Right atrium auricular region (tissue), 2 donors: ENCODE results near the gene MED16. TPM values are rescaled to one million over a fixed set of nuclear protein-coding genes. Genes with fewer than 3 reads are reported as not detected.

ENCODE experiments used
- DNase-seq: peaks from one replicate; pipeline ENCODE4 v3.0.0-alpha.2; 2019; ENCODE audit warnings: low spot score
- H3K27ac ChIP-seq, 2 donors: fragments of 200-600 bp; sonication (generic); 1 replicate in 1 of 2; 2 replicates in 1 of 2; pipeline ENCODE4 v1.5.1; 2016 to 2019
- H3K27me3 ChIP-seq, 2 donors: fragments of 200-600 bp; sonication (generic); one replicate each; pipeline versions ENCODE4 v1.5.1 to v1.6.0; 2017 to 2019
- H3K36me3 ChIP-seq: fragments of 200-600 bp; sonication (generic); one replicate; pipeline ENCODE4 v1.5.1; 2016
- H3K4me1 ChIP-seq, 2 donors: fragments of 200-600 bp; sonication (generic); one replicate each; pipeline versions ENCODE4 v1.5.1 to v1.6.0; 2017 to 2019
- H3K4me3 ChIP-seq, 2 donors: fragments of 200-600 bp; sonication (generic); 1 replicate in 1 of 2; 2 replicates in 1 of 2; pipeline ENCODE4 v1.5.1; 2017 to 2019; ENCODE audit warnings: mild to moderate bottlenecking in 1 of 2, moderate library complexity in 1 of 2
- H3K9me3 ChIP-seq, 2 donors: fragments of 200-600 bp; sonication (generic); one replicate each; pipeline ENCODE4 v1.5.1; 2019
- CTCF ChIP-seq, 2 donors: fragments of 200-600 bp; sonication (generic); IDR thresholded peaks; one replicate each; pipeline ENCODE4 v1.5.1; 2019; ENCODE audit warnings: antibody characterized with exemption in 2 of 2
- total RNA-seq, 2 donors: library from RNA; depleted of rRNA; stranded (reverse); fragments of >200 nt; gene quantifications; one replicate each; pipeline ENCODE4 v1.1.0, GENCODE V29; 2016

Gene MED16
- total RNA-seq, 2 donors from 2014 or later: 17.7 to 26.5 TPM

GRCh38 chr19:867301-867793, 25.6 kb downstream of the MED16 start:
- Histone ChIP-seq H3K4me3 (no peak overlapping the region), H3K36me3 (peaks cover 20% of the 10 kb centered on the region), H3K9me3 (no peaks in the 10 kb centered on the region), H3K4me1 (peaks cover 0 to 24% of the 10 kb centered on the region in 2 donors), H3K27me3 (no peaks in the 10 kb centered on the region), H3K27ac (no peak overlapping the region)
- TF ChIP-seq CTCF (IDR thresholded peaks at IDR 0.05): no peak
- DNase-seq: no peak

- no peak overlapping the region for H3K4me3 ChIP-seq
- H3K27ac ChIP-seq: no peak overlapping the region
- no peaks in the 10 kb centered on the region for H3K9me3 ChIP-seq
- no peak for TF ChIP-seq CTCF (IDR thresholded peaks at IDR 0.05)
- H3K36me3 ChIP-seq: peaks cover 20% of the 10 kb centered on the region
- no peaks in the 10 kb centered on the region for H3K27me3 ChIP-seq
- peaks cover 0 to 27% of the 10 kb centered on the region in 2 donors for H3K4me1 ChIP-seq
- no peak for DNase-seq
Observed at GRCh38 chr19:866769-867300, 26.2 kb downstream of the MED16 start.

- Histone ChIP-seq H3K27me3 (peaks cover 0 to 6% of the 10 kb centered on the region in 2 donors), H3K4me1 (peaks cover 0 to 34% of the 10 kb centered on the region in 2 donors), H3K4me3 (no peak overlapping the region), H3K9me3 (no peaks in the 10 kb centered on the region), H3K27ac (no peak overlapping the region), H3K36me3 (peaks cover 9% of the 10 kb centered on the region)
- no peak for DNase-seq
- TF ChIP-seq CTCF (IDR thresholded peaks at IDR 0.05): no peak
Observed at GRCh38 chr19:863315-863620, 29.7 kb downstream of the MED16 start.

- no peak for DNase-seq
- H3K9me3 ChIP-seq: no peaks in the 10 kb centered on the region
- H3K4me3 ChIP-seq: peak overlapping the region in 1 of 2 donors; percentile 15
- H3K27ac ChIP-seq: no peak overlapping the region
- H3K4me1 ChIP-seq: peaks cover 0 to 34% of the 10 kb centered on the region in 2 donors
- H3K36me3 ChIP-seq: peaks cover 4% of the 10 kb centered on the region
- H3K27me3 ChIP-seq: peaks cover 0 to 6% of the 10 kb centered on the region in 2 donors
- TF ChIP-seq CTCF (IDR thresholded peaks at IDR 0.05): no peak
Observed at GRCh38 chr19:862581-863314, 30.2 kb downstream of the MED16 start.

GRCh38 chr19:861756-862580, 31.0 kb downstream of the MED16 start:
- TF ChIP-seq CTCF (IDR thresholded peaks at IDR 0.05): no peak
- H3K4me3 ChIP-seq: peak overlapping the region in 1 of 2 donors; percentile 15
- DNase-seq: no peak
- peaks cover 0 to 34% of the 10 kb centered on the region in 2 donors for H3K4me1 ChIP-seq
- peaks cover 0 to 6% of the 10 kb centered on the region in 2 donors for H3K27me3 ChIP-seq
- no peaks in the 10 kb centered on the region for H3K36me3 ChIP-seq
- no peak overlapping the region for H3K27ac ChIP-seq
- no peaks in the 10 kb centered on the region for H3K9me3 ChIP-seq
